Lower leg skin (tissue), 3 donors: ENCODE measurements around the gene BDKRB2.

ENCODE experiments used
- CTCF ChIP-seq, 3 donors: fragments of 450-650 bp; IDR thresholded peaks; one replicate each; pipeline ENCODE4 v1.5.1; 2016; ENCODE audit warnings: antibody characterized with exemption in 3 of 3, mild to moderate bottlenecking in 3 of 3, moderate library complexity in 2 of 3
- POLR2A ChIP-seq, 2 donors: fragments of 450-650 bp; IDR thresholded peaks; one replicate each; pipeline ENCODE4 v1.6.1; 2016 to 2017; ENCODE audit warnings: antibody characterized with exemption in 2 of 2, mild to moderate bottlenecking in 1 of 2, moderate library complexity in 1 of 2

GRCh38 chr14:96273629-96274028 lies 69.0 kb downstream of the BDKRB2 start:
- no peak for TF ChIP-seq CTCF (IDR thresholded peaks at IDR 0.05)
- no peak for TF ChIP-seq POLR2A (IDR thresholded peaks at IDR 0.05)
